ENCODE results near the gene FIBIN.

Gene FIBIN

DNA sequence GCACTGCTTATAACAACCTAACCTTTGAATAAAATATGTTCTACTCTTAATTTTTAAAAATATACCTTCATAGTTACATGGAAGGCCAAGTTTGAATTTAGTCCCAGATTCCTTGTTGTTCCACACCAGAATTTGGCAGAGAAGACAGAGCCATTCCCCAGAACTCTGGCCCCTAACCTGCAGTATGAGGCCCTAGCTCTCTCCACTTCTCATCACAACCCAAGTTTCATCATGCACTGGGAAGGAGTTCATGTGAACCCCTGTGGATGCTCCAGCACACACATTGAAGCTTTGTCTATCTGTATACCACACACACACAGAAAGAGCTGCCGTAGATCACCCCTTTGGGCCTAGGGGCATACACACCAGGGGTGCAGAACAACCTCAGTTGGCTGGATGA is 36.1 kb downstream of the FIBIN start:
- DNase-seq (ENCODE audit: low spot score): no peak
- TF ChIP-seq, protein P1, sequence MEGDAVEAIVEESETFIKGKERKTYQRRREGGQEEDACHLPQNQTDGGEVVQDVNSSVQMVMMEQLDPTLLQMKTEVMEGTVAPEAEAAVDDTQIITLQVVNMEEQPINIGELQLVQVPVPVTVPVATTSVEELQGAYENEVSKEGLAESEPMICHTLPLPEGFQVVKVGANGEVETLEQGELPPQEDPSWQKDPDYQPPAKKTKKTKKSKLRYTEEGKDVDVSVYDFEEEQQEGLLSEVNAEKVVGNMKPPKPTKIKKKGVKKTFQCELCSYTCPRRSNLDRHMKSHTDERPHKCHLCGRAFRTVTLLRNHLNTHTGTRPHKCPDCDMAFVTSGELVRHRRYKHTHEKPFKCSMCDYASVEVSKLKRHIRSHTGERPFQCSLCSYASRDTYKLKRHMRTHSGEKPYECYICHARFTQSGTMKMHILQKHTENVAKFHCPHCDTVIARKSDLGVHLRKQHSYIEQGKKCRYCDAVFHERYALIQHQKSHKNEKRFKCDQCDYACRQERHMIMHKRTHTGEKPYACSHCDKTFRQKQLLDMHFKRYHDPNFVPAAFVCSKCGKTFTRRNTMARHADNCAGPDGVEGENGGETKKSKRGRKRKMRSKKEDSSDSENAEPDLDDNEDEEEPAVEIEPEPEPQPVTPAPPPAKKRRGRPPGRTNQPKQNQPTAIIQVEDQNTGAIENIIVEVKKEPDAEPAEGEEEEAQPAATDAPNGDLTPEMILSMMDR (IDR thresholded peaks at IDR 0.05; ENCODE audit: borderline replicate concordance, control extremely low read depth, extremely low read depth, insufficient read depth, missing control alignments): no peak
- in situ Hi-C loops (cut with MboI; ENCODE audit: low sequenced_read_pairs, unreplicated experiment): no loop called here

DNA sequence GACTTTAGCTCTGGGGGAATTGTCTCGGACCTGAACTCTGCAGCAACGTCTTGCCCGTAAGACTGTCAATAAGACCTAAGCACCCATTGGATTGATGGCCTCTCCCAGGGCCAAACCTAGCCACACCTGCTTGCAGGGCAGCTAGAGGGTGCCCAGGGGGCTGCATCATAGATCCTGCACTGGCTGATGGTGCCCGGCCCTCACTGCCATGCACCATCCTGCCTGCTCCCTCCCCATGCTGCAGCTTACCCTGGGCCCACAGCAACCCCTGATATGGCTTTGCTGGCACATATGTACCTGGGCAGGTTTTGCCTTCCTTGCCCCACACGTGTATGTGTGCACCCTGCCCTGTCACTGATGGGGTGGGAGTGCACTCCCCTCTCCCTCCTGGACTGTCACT is 37.8 kb downstream of the FIBIN start:
- DNase-seq (ENCODE audit: low spot score): no peak
- in situ Hi-C loops (cut with MboI; ENCODE audit: low sequenced_read_pairs, unreplicated experiment): no loop called here
- TF ChIP-seq, protein P1 (IDR thresholded peaks at IDR 0.05; ENCODE audit: borderline replicate concordance, control extremely low read depth, extremely low read depth, insufficient read depth, missing control alignments): no peak

DNA sequence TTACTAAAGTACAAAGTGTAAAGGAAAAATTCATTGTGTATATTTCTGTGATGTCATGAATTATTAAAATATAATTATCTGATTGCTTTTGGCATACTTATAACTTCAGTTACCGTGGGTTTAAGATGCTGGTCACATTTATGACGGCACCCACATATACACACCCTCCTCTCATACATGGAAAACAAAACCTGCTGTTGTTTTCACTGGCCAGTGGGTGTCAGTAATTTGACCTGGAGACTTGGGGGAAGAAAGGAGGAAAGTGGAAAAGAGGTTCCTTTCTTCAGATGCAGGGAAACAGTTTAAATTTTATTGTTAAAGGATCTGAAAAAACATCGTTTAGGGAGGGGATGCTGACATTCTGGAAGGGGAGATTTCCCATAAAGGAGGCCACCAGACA is 46.0 kb downstream of the FIBIN start:
- in situ Hi-C loops (cut with MboI; ENCODE audit: low sequenced_read_pairs, unreplicated experiment): no loop called here
- no peak for DNase-seq (ENCODE audit: low spot score)
- TF ChIP-seq, protein P1 (IDR thresholded peaks at IDR 0.05; ENCODE audit: borderline replicate concordance, control extremely low read depth, extremely low read depth, insufficient read depth, missing control alignments): no peak

DNA sequence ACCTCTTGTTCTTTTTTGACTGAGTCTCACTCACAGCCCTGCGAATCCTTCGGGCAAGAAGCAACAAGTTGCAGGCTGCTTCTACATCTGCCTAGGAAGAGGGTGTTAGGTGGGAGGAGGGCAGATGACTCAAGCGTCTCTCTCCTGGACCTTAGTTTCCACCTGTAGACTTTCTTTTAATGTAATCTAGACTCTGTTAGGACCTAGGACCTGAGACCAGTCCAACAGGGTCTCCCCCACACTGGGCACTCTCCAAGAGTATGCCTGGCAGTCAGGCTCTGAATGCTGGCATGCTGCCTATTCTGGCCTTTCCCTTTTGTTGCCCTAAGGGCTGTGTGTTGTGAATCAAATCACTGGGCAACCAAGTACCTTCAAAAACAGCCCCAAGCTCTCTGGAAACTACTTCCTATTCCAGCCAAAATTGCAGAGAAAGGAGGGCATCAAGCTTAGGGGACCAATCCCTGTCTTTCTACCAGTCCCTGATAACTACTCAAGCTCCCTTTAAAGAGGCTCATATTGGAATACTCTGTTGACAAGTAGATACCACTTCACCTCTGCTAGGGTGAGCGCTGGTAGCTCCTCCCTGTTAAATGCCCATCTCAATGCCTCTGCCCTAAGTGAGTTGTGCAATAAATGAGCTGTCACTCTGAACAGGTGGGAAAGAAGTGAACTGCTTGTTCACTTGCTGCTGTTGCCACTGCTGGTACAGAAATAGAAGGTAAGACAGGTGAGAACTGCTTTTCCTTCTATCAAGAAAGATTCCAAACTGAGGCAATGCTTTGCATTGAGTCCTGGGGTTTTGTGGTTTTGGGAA is 46.6 kb downstream of the FIBIN start, which contains the start of gene BBOX1:
BBOX1 (plus strand) TSS at position 514 of the 814 bp plus-strand sequence. CDS start 14,616 bp downstream, outside the sequence.
- TF ChIP-seq, protein P1 (IDR thresholded peaks at IDR 0.05; ENCODE audit: borderline replicate concordance, control extremely low read depth, extremely low read depth, insufficient read depth, missing control alignments): no peak
- in situ Hi-C loops (cut with MboI; ENCODE audit: low sequenced_read_pairs, unreplicated experiment): no loop called here

DNA sequence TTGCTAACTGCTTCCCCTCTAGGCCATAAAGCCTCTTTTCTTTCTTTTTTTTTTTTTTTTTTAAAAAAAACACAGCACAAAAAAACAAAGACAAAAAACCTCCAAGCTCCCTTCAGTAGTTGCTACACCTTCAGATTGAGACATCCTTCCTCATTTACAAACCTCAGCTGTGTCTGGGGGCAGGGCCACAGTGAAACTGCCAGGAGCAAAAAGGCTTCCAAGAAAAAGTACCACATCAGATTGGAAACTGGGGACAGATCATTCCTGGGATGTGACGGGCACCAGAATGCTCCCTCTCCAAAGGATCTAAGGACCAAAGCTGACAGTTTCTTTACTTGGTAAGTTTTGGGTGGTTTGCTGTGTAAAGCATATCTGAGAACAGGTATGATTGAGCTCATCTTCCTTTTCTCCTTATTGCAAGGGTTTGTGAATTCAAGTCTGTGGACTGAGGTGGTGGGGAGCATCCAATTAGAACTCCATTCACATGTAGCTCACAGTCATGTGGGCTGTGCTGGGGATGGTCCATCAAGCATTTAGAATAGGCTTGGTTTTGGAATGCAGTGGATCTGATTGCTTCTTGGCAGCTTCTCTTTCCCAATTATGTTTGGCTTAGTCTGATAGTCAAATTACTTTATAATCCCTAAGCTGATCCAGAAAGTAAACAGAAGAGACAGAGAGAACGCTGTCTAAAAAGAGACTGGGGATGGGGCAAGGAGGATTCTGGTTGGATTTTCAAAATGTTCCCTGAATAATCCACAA is 47.4 kb downstream of the FIBIN start:
- no peak for DNase-seq (ENCODE audit: low spot score)
- in situ Hi-C loops (cut with MboI; ENCODE audit: low sequenced_read_pairs, unreplicated experiment): no loop called here
- TF ChIP-seq, protein P1 (IDR thresholded peaks at IDR 0.05; ENCODE audit: borderline replicate concordance, control extremely low read depth, extremely low read depth, insufficient read depth, missing control alignments): no peak

More for the DNA sequence above, 46.6 kb downstream of the FIBIN start, which contains the start of gene BBOX1:
- no peak for DNase-seq (ENCODE audit: low spot score)

All from GM13976 (cell line).